CD4-positive, alpha-beta memory T cell (primary cell): ENCODE results near the gene ETAA1. TPM values are rescaled to one million over a fixed set of nuclear protein-coding genes. Genes with fewer than 3 reads are reported as not detected.

Source experiments
- CTCF ChIA-PET: fragments of 350-600 bp; sonication (Branson Sonifier 250); formaldehyde crosslinking; loops from one replicate; lab custom pipeline; 2021; ENCODE audit warnings: inconsistent platforms; ENCODE audit not compliant: partially characterized antibody; lab: Charles Lee
- POLR2A ChIA-PET: fragments of 350-600 bp; sonication (Branson Sonifier 250); formaldehyde crosslinking; loops from one replicate; lab custom pipeline; 2021; ENCODE audit not compliant: partially characterized antibody; lab: Charles Lee
- DNase-seq, 5 donors: peaks; one replicate each; pipeline versions ENCODE4 v3.0.0 to v3.0.0-alpha.2; 2020 to 2022; ENCODE audit warnings: mixed read lengths in 1 of 5
- H3K27ac ChIP-seq: one replicate; pipeline ENCODE4 v1.7.0; 2013; ENCODE audit warnings: low read depth, low read length
- H3K27me3 ChIP-seq: 2 replicates; pipeline ENCODE4 v1.7.0; 2013; ENCODE audit warnings: mild to moderate bottlenecking, low read length, moderate library complexity; ENCODE audit not compliant: insufficient read depth
- H3K36me3 ChIP-seq: 2 replicates; pipeline ENCODE4 v1.7.0; 2013; ENCODE audit warnings: mild to moderate bottlenecking, low read length, moderate library complexity; ENCODE audit not compliant: insufficient read depth
- H3K4me1 ChIP-seq: 2 replicates; pipeline ENCODE4 v1.7.0; 2013; ENCODE audit warnings: mild to moderate bottlenecking, low read length, moderate library complexity; ENCODE audit not compliant: insufficient read depth
- H3K4me3 ChIP-seq, 2 donors: one replicate each; pipeline ENCODE4 v1.7.0; 2013; ENCODE audit warnings: low read length in 2 of 2, mild to moderate bottlenecking in 1 of 2
- H3K9me3 ChIP-seq, 2 donors: one replicate each; pipeline ENCODE4 v1.7.0; 2013; ENCODE audit warnings: low read length in 2 of 2, control low read depth in 1 of 2; ENCODE audit not compliant: control insufficient read depth in 1 of 2
- H3K27ac Mint-ChIP-seq, 7 donors: one replicate each; pipeline ENCODE4 v1.8.0; 2020 to 2021; ENCODE audit warnings: mixed read lengths in 7 of 7, mild to moderate bottlenecking in 6 of 7, inconsistent platforms in 3 of 7, moderate library complexity in 3 of 7
- H3K27me3 Mint-ChIP-seq, 2 donors: one replicate each; pipeline ENCODE4 v1.8.0; 2020 to 2021; ENCODE audit warnings: mixed read lengths in 2 of 2
- H3K36me3 Mint-ChIP-seq, 2 donors: one replicate each; pipeline ENCODE4 v1.8.0; 2020 to 2021; ENCODE audit warnings: mixed read lengths in 2 of 2, inconsistent platforms in 1 of 2, mild to moderate bottlenecking in 1 of 2
- H3K4me1 Mint-ChIP-seq, 4 donors: one replicate each; pipeline ENCODE4 v1.8.0; 2020 to 2021; ENCODE audit warnings: mixed read lengths in 4 of 4, mild to moderate bottlenecking in 1 of 4
- H3K4me3 Mint-ChIP-seq, 8 donors: one replicate each; pipeline ENCODE4 v1.8.0; 2020 to 2021; ENCODE audit warnings: mixed read lengths in 8 of 8, mild to moderate bottlenecking in 7 of 8, moderate library complexity in 6 of 8, inconsistent platforms in 3 of 8
- H3K9me3 Mint-ChIP-seq, 8 donors: one replicate each; pipeline ENCODE4 v1.8.0; 2020 to 2021; ENCODE audit warnings: mixed read lengths in 8 of 8, mild to moderate bottlenecking in 5 of 8, inconsistent platforms in 3 of 8, moderate library complexity in 1 of 8
- intact Hi-C: fragments of 100-400 bp; cut with micrococcal nuclease; formaldehyde crosslinking; loops from one replicate; pipeline ENCODE4 v1.15.1; 2023
- polyA plus RNA-seq, 2 donors: library from polyadenylated mRNA; unstranded; fragments of 300-500 nt; fragmentation: Illumina TruSeq; gene quantifications; one replicate each; pipeline ENCODE4 v1.2.3, GENCODE V29; 2021
- total RNA-seq, 2 experiments: library from RNA; stranded (reverse); gene quantifications; one replicate each; pipeline ENCODE4 v1.2.3, GENCODE V29; 2021

Gene ETAA1
- total RNA-seq (10 to 100 TPM; 13.6 to 15.1 TPM), polyA plus RNA-seq (1 to 10 TPM; 3.9 to 5.4 TPM)

DNA sequence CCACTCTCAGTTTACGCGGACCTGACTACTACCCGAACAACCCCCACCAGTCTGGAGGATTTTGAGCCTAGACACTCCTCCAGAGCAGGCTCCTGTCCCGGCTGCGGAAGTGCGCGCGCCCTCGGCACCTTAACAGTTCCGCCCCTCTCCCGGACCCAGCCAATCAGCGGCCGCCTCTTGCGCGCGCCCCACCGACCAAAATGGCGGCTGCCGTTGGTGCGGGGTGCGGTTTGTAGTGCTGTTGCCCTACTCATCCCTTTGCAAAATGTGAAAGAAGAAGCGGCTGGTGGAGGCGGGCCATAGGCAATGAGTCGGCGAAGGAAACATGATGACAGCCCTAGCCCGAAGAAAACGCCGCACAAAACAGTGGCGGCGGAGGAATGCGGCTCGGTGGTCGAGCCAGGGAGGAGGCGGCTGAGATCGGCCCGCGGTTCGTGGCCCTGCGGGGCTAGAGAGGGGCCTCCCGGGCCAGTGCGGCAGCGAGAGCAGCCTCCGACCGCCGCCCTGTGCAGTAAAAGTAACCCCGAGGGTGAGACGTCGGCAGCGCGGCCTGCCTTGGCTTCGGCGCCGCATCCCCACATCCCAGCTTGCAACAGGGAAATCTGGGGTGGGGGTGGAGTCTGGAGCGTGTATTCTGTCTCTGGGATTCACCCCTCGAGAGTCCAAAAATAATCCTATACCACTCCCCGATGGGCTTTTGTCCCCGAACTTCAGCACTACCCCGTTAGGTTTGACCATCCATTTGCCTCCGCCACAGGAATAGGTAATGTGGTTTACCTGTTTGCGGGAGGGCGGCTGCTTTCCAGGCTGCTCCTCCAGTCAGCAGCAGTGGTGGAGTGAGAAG lies at the start of gene ETAA1:
TSS of gene ETAA1 (plus strand) at position 191 of the 844 bp plus-strand sequence. CDS start at position 307, 116 bp downstream.
- Mint-ChIP-seq H3K4me3 (peak within 1 kb of the TSS; percentile 94 to 99 (median 99)), H3K9me3 (no peaks in the 10 kb centered on the region), H3K27me3 (no peaks in the 10 kb centered on the region), H3K4me1 (peaks cover 8 to 23% (median 12%) of the 10 kb centered on the region in 4 donors), H3K36me3 (peaks cover 4 to 16% of the 10 kb centered on the region in 2 donors), H3K27ac (peak within 1 kb of the TSS; percentile 93 to 100 (median 99))
- CTCF ChIA-PET: no interaction called here
- no peaks in the 10 kb centered on the region for H3K36me3 ChIP-seq
- peak; percentile 92 to 93 (median 92) for DNase-seq
- H3K27ac ChIP-seq: peak within 1 kb of the TSS; percentile 86
- H3K4me3 ChIP-seq: peak within 1 kb of the TSS; percentile 74 to 84
- H3K27me3 ChIP-seq: no peaks in the 10 kb centered on the region
- intact Hi-C loops: loop anchor here (2.0 to 5.0 kb wide), 2 partner anchors 665 to 855 kb away; partner anchors contain the start of genes C1D and PPP3R1
- peaks cover 13% of the 10 kb centered on the region for H3K4me1 ChIP-seq
- POLR2A ChIA-PET: interaction anchor here (1.0 kb wide), 1 partner anchor 760 kb away, joined by 4 read pairs; a partner anchor contains a TSS
- no peaks in the 10 kb centered on the region for H3K9me3 ChIP-seq

DNA sequence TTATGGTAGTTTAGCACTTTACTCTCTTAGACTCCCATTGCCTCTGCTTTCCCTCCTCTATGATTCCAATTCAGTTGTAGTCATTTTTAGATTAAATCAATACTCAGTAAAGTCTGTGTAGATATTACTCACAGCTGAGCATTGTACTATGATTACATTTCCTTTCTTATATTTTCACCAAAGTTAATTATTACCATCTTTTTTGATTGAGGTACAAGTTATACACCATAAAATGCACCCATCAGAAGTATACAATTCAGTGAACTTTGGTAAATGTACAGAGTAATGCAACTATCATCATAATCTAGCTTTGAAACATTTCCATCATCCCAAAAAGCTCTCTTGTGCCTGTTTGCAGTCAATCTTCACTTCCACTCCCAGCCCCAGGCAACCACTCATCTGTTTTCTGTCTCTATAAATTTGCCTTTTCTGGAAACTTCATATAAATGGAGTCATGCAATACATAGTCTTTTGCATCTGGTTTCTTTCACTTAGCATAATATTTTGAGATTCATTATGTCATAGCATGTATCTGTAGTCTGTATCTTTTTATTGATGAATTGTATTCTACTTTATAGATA lies 30.2 kb upstream of the ETAA1 start:
- CTCF ChIA-PET: no interaction called here
- H3K4me1 Mint-ChIP-seq: no peaks in the 10 kb centered on the region
- Histone ChIP-seq H3K9me3 (no peaks in the 10 kb centered on the region), H3K27me3 (no peaks in the 10 kb centered on the region), H3K4me1 (no peaks in the 10 kb centered on the region), H3K4me3 (no peak overlapping the region), H3K27ac (no peak overlapping the region), H3K36me3 (no peaks in the 10 kb centered on the region)
- H3K36me3 Mint-ChIP-seq: no peaks in the 10 kb centered on the region
- intact Hi-C loops: no loop called here
- no peak for DNase-seq
- H3K27me3 Mint-ChIP-seq: peaks cover 5 to 8% of the 10 kb centered on the region in 2 donors
- H3K4me3 Mint-ChIP-seq: no peak overlapping the region
- H3K9me3 Mint-ChIP-seq: peaks cover 0 to 18% (median 3%) of the 10 kb centered on the region in 8 donors
- H3K27ac Mint-ChIP-seq: no peak overlapping the region
- POLR2A ChIA-PET: no interaction called here

DNA sequence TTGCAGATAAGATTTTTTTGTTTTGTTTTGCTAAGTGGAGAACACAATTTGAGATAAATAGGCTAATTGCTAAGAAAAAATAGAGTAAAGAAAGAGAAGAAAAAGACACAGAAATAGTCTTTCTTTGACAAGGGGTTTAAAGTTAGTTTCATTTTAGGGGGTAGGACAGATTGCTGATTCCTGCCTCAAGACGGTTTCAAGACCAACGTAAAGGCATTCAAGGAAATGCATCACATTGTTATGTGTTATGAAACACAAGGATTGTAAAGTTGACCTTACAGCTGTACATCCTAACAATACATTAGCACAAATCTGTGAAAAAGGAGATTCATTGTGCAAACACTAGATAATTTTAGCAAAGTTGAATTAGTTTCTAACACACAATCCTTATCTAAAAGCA lies 22.7 kb upstream of the ETAA1 start:
- DNase-seq: no peak
- H3K36me3 ChIP-seq: no peaks in the 10 kb centered on the region
- H3K9me3 Mint-ChIP-seq: peaks cover 2 to 27% (median 13%) of the 10 kb centered on the region in 8 donors
- peaks cover 0 to 4% of the 10 kb centered on the region in 2 donors for H3K36me3 Mint-ChIP-seq
- H3K4me1 ChIP-seq: no peaks in the 10 kb centered on the region
- intact Hi-C loops: no loop called here
- H3K27me3 ChIP-seq: no peaks in the 10 kb centered on the region
- peaks cover 3 to 5% of the 10 kb centered on the region in 2 donors for H3K27me3 Mint-ChIP-seq
- no peaks in the 10 kb centered on the region for H3K4me1 Mint-ChIP-seq
- H3K27ac ChIP-seq: no peak overlapping the region
- peak overlapping the region in 2 of 8 donors; percentile 23 to 41 for H3K4me3 Mint-ChIP-seq
- H3K27ac Mint-ChIP-seq: peak overlapping the region in 1 of 7 donors; percentile 29
- ChIA-PET POLR2A (no interaction called here), CTCF (no interaction called here)
- H3K9me3 ChIP-seq: no peaks in the 10 kb centered on the region
- H3K4me3 ChIP-seq: no peak overlapping the region

DNA sequence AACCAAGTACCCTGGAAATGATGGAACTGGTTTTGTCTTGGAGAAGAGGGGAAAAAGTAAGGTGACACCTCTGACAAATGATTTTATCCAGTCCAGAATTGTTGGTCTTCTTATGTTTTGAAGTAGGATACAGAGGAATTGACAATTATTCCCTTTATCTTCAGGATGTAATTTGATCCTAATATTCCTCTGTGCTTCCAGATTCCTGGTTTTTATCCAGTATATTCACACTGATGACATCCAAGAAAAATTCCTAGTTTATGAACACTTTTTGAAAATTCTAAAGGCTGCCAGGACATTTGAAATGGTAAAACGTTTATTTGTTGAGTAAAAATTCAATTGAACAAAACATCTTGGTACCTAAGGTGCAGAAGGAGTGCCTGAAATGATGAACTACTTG lies 22.2 kb upstream of the ETAA1 start:
- Mint-ChIP-seq H3K4me1 (no peaks in the 10 kb centered on the region), H3K27ac (no peak overlapping the region), H3K36me3 (peaks cover 0 to 4% of the 10 kb centered on the region in 2 donors), H3K9me3 (peaks cover 2 to 27% (median 14%) of the 10 kb centered on the region in 8 donors), H3K27me3 (peaks cover 3 to 5% of the 10 kb centered on the region in 2 donors), H3K4me3 (no peak overlapping the region)
- intact Hi-C loops: no loop called here
- Histone ChIP-seq H3K27ac (no peak overlapping the region), H3K36me3 (no peaks in the 10 kb centered on the region), H3K4me1 (no peaks in the 10 kb centered on the region), H3K9me3 (no peaks in the 10 kb centered on the region), H3K27me3 (no peaks in the 10 kb centered on the region), H3K4me3 (no peak overlapping the region)
- ChIA-PET CTCF (no interaction called here), POLR2A (no interaction called here)
- no peak for DNase-seq

DNA sequence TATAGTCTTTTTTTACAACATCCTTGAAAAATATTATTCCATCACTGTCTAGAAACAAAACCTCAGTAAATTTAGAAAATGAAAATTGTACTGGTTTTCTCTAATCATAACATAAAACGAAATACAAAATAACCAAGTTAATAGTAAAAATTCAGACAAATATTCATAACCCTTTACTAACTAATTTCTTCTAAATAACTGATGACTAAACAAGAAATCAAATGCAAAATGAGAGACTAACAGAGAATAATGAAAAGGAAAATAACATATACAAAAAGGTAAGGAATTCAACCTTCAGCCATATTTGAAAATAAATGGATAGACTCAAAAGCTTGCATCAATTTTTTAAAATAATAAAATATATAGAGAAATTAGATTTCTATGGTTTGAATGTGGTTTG lies 18.6 kb upstream of the ETAA1 start:
- Mint-ChIP-seq H3K4me3 (no peak overlapping the region), H3K27ac (no peak overlapping the region), H3K4me1 (no peaks in the 10 kb centered on the region), H3K27me3 (peaks cover 0 to 5% of the 10 kb centered on the region in 2 donors), H3K9me3 (peaks cover 2 to 14% (median 6%) of the 10 kb centered on the region in 8 donors), H3K36me3 (peaks cover 0 to 4% of the 10 kb centered on the region in 2 donors)
- Histone ChIP-seq H3K27me3 (no peaks in the 10 kb centered on the region), H3K4me3 (no peak overlapping the region), H3K9me3 (no peaks in the 10 kb centered on the region), H3K4me1 (no peaks in the 10 kb centered on the region), H3K27ac (no peak overlapping the region), H3K36me3 (no peaks in the 10 kb centered on the region)
- intact Hi-C loops: no loop called here
- DNase-seq: no peak
- CTCF ChIA-PET: no interaction called here
- POLR2A ChIA-PET: no interaction called here

DNA sequence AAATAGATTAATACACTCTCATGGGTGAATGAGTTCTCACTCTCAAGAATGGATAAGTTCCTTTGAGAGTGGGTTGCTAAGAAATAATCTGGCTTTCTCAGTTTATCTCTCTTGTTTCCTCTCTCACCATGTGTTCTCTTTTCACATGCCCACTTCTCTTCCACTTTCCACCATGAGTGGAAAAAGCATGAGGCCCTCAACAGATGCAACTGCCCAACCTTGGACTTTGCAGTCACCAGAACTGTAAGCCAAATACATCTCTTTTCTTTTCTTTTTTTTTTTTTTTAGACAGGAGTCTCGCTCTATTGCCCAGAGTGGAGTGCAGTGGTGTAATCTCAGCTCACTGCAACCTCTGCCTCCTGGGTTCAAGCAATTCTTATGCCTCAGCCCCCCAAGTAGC lies 18.1 kb upstream of the ETAA1 start:
- ChIA-PET POLR2A (no interaction called here), CTCF (no interaction called here)
- no peaks in the 10 kb centered on the region for H3K27me3 ChIP-seq
- H3K4me1 Mint-ChIP-seq: no peaks in the 10 kb centered on the region
- no peak overlapping the region for H3K27ac Mint-ChIP-seq
- intact Hi-C loops: no loop called here
- H3K27me3 Mint-ChIP-seq: peaks cover 0 to 5% of the 10 kb centered on the region in 2 donors
- H3K36me3 Mint-ChIP-seq: peaks cover 0 to 4% of the 10 kb centered on the region in 2 donors
- H3K4me1 ChIP-seq: no peaks in the 10 kb centered on the region
- no peaks in the 10 kb centered on the region for H3K36me3 ChIP-seq
- peaks cover 2 to 14% (median 5%) of the 10 kb centered on the region in 8 donors for H3K9me3 Mint-ChIP-seq
- no peaks in the 10 kb centered on the region for H3K9me3 ChIP-seq
- no peak for DNase-seq
- no peak overlapping the region for H3K4me3 ChIP-seq
- H3K27ac ChIP-seq: no peak overlapping the region
- no peak overlapping the region for H3K4me3 Mint-ChIP-seq

DNA sequence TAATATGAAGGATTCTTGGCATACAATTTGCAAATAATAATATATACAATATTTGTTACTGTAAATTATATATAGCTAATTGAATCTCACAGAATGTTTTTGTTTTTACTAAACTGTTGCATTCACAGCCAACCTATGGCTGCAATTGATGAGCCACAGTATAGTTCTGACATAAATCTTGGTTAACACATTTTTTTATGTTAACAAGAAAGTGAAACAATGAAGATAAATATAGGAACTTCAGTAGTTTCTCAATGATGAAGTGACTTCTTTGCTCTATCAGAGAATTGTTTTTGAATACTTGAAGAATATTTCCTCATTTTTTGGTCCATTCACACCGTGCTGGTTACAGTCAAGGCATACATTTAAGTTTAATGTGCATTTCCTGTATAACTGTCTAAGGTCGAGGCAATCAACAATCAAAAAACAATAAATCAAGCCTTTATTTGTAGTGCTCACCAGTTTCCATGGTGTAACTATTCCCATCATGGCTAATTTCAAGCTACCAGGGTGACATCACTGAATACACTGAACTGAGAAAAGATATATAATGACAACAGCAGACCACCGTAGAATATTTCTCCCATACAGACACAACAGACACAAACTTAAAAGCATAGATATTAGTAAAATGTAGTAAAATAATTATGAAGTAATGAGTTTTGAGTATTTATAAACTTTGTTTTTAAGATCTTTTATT lies 12.9 kb upstream of the ETAA1 start:
- no peak overlapping the region for H3K4me3 ChIP-seq
- no peaks in the 10 kb centered on the region for H3K4me1 ChIP-seq
- H3K36me3 ChIP-seq: no peaks in the 10 kb centered on the region
- POLR2A ChIA-PET: no interaction called here
- H3K27me3 Mint-ChIP-seq: no peaks in the 10 kb centered on the region
- H3K4me3 Mint-ChIP-seq: no peak overlapping the region
- no peak for DNase-seq
- peaks cover 0 to 5% (median 0%) of the 10 kb centered on the region in 8 donors for H3K9me3 Mint-ChIP-seq
- H3K27ac Mint-ChIP-seq: no peak overlapping the region
- no peaks in the 10 kb centered on the region for H3K9me3 ChIP-seq
- CTCF ChIA-PET: no interaction called here
- intact Hi-C loops: no loop called here
- no peaks in the 10 kb centered on the region for H3K4me1 Mint-ChIP-seq
- no peak overlapping the region for H3K27ac ChIP-seq
- no peaks in the 10 kb centered on the region for H3K27me3 ChIP-seq
- H3K36me3 Mint-ChIP-seq: peaks cover 0 to 7% of the 10 kb centered on the region in 2 donors
